T-helper 1 cell treated with Interleukin-12 subunit alpha and Interleukin-12 subunit beta and Interleukin-4 antibody, amounts not matched to agents 30 ng/mL and 1 ng/mL, for 36 hours (primary cell): ENCODE measurements around the gene PANX1. TPM values are rescaled to one million over a fixed set of nuclear protein-coding genes. Genes with fewer than 3 reads are reported as not detected.

Experiments used
- total RNA-seq: library from RNA; stranded (reverse); gene quantifications from 2 replicates; pipeline ENCODE4 v1.2.3, GENCODE V29; 2022

PANX1 gene
- total RNA-seq, 1 donor from 2014 or later = 16.6 TPM

Other genes with a start within 250 kb of the PANX1 start
- not detected in 2 replicates for gene HEPHL1, start 107.5 kb upstream of the PANX1 start, total RNA-seq
- gene IZUMO1R, start 175.7 kb downstream of the PANX1 start, total RNA-seq = not detected in 2 replicates